OCI-LY7 (cell line): ENCODE results near the gene COBL. TPM values are rescaled to one million over a fixed set of nuclear protein-coding genes. Genes with fewer than 3 reads are reported as not detected.

Source experiments
- BruUV-seq: library from RNA; stranded (reverse); fragments of 400-500 nt; replicated peaks from 2 replicates; lab custom pipeline; 2021; lab: Mats Ljungman, UMichigan
- CTCF ChIA-PET: fragments of 300-600 bp; sonication (Branson Sonifier 250); formaldehyde crosslinking; loops from one replicate; lab custom pipeline; 2022; ENCODE audit warnings: antibody characterized with exemption; ENCODE audit not compliant: unreplicated experiment; lab: Charles Lee
- POLR2A ChIA-PET: fragments of 300-600 bp; sonication (Branson Sonifier 250); formaldehyde crosslinking; loops from one replicate; lab custom pipeline; 2022; ENCODE audit warnings: antibody characterized with exemption; lab: Charles Lee
- DNase-seq: peaks from one replicate; pipeline ENCODE4 v3.0.0-alpha.2; 2015; ENCODE audit warnings: low spot score
- H2AFZ ChIP-seq: fragments of 200-600 bp; sonication (generic), shearing (Covaris generic); 2 replicates; pipeline ENCODE4 v1.6.1; 2014; ENCODE audit warnings: mild to moderate bottlenecking, antibody characterized with exemption, low read length, moderate library complexity
- H3K27ac ChIP-seq: fragments of 200-600 bp; sonication (generic); 2 replicates; pipeline ENCODE4 v1.5.1; 2014; ENCODE audit warnings: mixed run types, low read depth, mild to moderate bottlenecking, moderate library complexity, low read length, inconsistent platforms; ENCODE audit not compliant: poor library complexity, severe bottlenecking
- H3K36me3 ChIP-seq: fragments of 200-600 bp; sonication (generic); 2 replicates; pipeline ENCODE4 v1.6.1; 2014; ENCODE audit warnings: mild to moderate bottlenecking, antibody characterized with exemption, low read length, moderate library complexity, mixed read lengths; ENCODE audit not compliant: insufficient read depth
- H3K4me1 ChIP-seq: fragments of 200-600 bp; sonication (generic); 2 replicates; pipeline ENCODE4 v1.5.1; 2014; ENCODE audit warnings: mild to moderate bottlenecking, low read length; ENCODE audit not compliant: insufficient read depth, poor library complexity, severe bottlenecking
- H3K4me2 ChIP-seq: fragments of 200-600 bp; sonication (generic); 2 replicates; pipeline ENCODE4 v1.6.1; 2014; ENCODE audit warnings: mild to moderate bottlenecking, low read length
- H3K4me3 ChIP-seq: fragments of 200-600 bp; sonication (generic); 2 replicates; pipeline ENCODE4 v1.5.1; 2014; ENCODE audit warnings: mild to moderate bottlenecking, low read depth, low read length; ENCODE audit not compliant: poor library complexity, severe bottlenecking
- H3K79me2 ChIP-seq: fragments of 200-600 bp; sonication (generic); 2 replicates; pipeline ENCODE4 v1.6.1; 2016; ENCODE audit warnings: low read depth, mild to moderate bottlenecking, low read length, moderate library complexity, mixed read lengths; ENCODE audit not compliant: insufficient read depth
- H3K9me2 ChIP-seq: fragments of 200-600 bp; sonication (generic); 2 replicates; pipeline ENCODE4 v1.6.1; 2016; ENCODE audit warnings: mild to moderate bottlenecking, low read length, mixed read lengths; ENCODE audit not compliant: insufficient read depth
- H3K9me3 ChIP-seq: fragments of 200-600 bp; sonication (generic); 2 replicates; pipeline ENCODE4 v1.6.1; 2014; ENCODE audit warnings: mild to moderate bottlenecking, mixed run types, low read length, mixed read lengths
- H4K20me1 ChIP-seq: fragments of 200-600 bp; sonication (generic); 2 replicates; pipeline ENCODE4 v1.6.1; 2014; ENCODE audit warnings: mild to moderate bottlenecking, antibody characterized with exemption, low read length, moderate library complexity, mixed read lengths; ENCODE audit not compliant: insufficient read depth
- EZH2phosphoT487 ChIP-seq: fragments of 200-600 bp; sonication (generic); IDR thresholded peaks from 2 replicates; pipeline ENCODE4 v1.6.1; 2018; ENCODE audit warnings: low read depth, borderline replicate concordance, mild to moderate bottlenecking, mixed run types, antibody characterized with exemption, low read length, moderate library complexity, mixed read lengths
- intact Hi-C: fragments of 100-400 bp; cut with micrococcal nuclease; formaldehyde crosslinking; loops from one replicate; pipeline ENCODE4 v1.10.0; 2022; ENCODE audit not compliant: unreplicated experiment
- total RNA-seq, 2 experiments: library from RNA; depleted of rRNA in 1 of 2; stranded (reverse); fragments of >200 nt in 1 of 2; shearing (Covaris generic) in 1 of 2; gene quantifications; 2 replicates each; pipeline ENCODE4 v1.2.3, GENCODE V29; 2014 to 2022
- TF ChIP-seq, protein P1 (sequence below): fragments of 200-600 bp; sonication (generic); conservative IDR thresholded peaks from 2 replicates; pipeline ENCODE4 v1.5.1; 2014; ENCODE audit warnings: mild to moderate bottlenecking, antibody characterized with exemption, low read length, moderate library complexity, mixed read lengths

Gene COBL
- total RNA-seq, 2 experiments from 2014 or later = not detected

GRCh38 chr7:51066405-51066882 is 250.2 kb downstream of the COBL start:
- intact Hi-C loops = no loop called here
- BruUV-seq = no TSS peak
- H3K9me2 ChIP-seq = no peaks in the 10 kb centered on the region
- H3K27ac ChIP-seq = no peak overlapping the region
- no peak for DNase-seq
- H3K79me2 ChIP-seq = no peaks in the 10 kb centered on the region
- H3K36me3 ChIP-seq = no peaks in the 10 kb centered on the region
- no peak overlapping the region for H3K4me3 ChIP-seq
- H4K20me1 ChIP-seq = no peaks in the 10 kb centered on the region
- H3K4me2 ChIP-seq = no peak overlapping the region
- no peak overlapping the region for H2AFZ ChIP-seq
- TF ChIP-seq, protein P1, sequence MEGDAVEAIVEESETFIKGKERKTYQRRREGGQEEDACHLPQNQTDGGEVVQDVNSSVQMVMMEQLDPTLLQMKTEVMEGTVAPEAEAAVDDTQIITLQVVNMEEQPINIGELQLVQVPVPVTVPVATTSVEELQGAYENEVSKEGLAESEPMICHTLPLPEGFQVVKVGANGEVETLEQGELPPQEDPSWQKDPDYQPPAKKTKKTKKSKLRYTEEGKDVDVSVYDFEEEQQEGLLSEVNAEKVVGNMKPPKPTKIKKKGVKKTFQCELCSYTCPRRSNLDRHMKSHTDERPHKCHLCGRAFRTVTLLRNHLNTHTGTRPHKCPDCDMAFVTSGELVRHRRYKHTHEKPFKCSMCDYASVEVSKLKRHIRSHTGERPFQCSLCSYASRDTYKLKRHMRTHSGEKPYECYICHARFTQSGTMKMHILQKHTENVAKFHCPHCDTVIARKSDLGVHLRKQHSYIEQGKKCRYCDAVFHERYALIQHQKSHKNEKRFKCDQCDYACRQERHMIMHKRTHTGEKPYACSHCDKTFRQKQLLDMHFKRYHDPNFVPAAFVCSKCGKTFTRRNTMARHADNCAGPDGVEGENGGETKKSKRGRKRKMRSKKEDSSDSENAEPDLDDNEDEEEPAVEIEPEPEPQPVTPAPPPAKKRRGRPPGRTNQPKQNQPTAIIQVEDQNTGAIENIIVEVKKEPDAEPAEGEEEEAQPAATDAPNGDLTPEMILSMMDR = no peak
- TF ChIP-seq EZH2phosphoT487 = no peak
- ChIA-PET CTCF (no interaction called here), POLR2A (no interaction called here)
- H3K9me3 ChIP-seq = no peaks in the 10 kb centered on the region
- H3K4me1 ChIP-seq = no peaks in the 10 kb centered on the region

- H3K4me3 ChIP-seq = no peak overlapping the region
- POLR2A ChIA-PET = no interaction called here
- no peak for TF ChIP-seq EZH2phosphoT487
- TF ChIP-seq, protein P1 = no peak
- no peaks in the 10 kb centered on the region for H3K9me3 ChIP-seq
- DNase-seq = no peak
- H3K4me1 ChIP-seq = no peaks in the 10 kb centered on the region
- H3K9me2 ChIP-seq = no peaks in the 10 kb centered on the region
- BruUV-seq = no TSS peak
- no peak overlapping the region for H3K4me2 ChIP-seq
- H3K36me3 ChIP-seq = no peaks in the 10 kb centered on the region
- H2AFZ ChIP-seq = no peak overlapping the region
- intact Hi-C loops = no loop called here
- H3K79me2 ChIP-seq = no peaks in the 10 kb centered on the region
- CTCF ChIA-PET = no interaction called here
- H3K27ac ChIP-seq = no peak overlapping the region
- no peaks in the 10 kb centered on the region for H4K20me1 ChIP-seq
Measured at GRCh38 chr7:51065766-51066165, 250.8 kb downstream of the COBL start.

DNA sequence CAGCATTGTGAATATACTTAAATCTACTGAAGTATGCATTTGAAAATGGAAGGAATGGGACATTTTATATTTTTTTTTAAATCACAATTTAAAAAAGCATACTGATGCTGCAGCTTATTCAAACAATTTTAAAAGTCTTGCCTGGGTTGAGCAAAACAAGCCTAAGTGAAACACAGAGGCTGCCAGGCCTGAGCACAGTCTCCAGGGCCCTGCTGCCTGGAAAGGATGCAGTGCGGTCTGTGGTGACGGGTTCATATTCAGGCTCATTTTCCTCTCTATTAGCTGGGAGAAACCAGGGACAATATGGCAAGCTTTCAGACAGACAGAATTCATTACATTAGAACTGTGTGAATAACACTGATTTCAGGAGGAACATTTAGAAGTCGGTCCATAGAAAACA is 251.9 kb downstream of the COBL start:
- intact Hi-C loops = no loop called here
- DNase-seq = no peak
- no peak for TF ChIP-seq EZH2phosphoT487
- TF ChIP-seq, protein P1 = no peak
- H3K36me3 ChIP-seq = no peaks in the 10 kb centered on the region
- CTCF ChIA-PET = no interaction called here
- no peaks in the 10 kb centered on the region for H3K4me1 ChIP-seq
- H3K4me3 ChIP-seq = no peak overlapping the region
- no peak overlapping the region for H2AFZ ChIP-seq
- H4K20me1 ChIP-seq = no peaks in the 10 kb centered on the region
- no peak overlapping the region for H3K4me2 ChIP-seq
- POLR2A ChIA-PET = interaction anchor here (0.6 kb wide), 1 partner anchor 1006 kb away, joined by 3 read pairs; no protein-coding TSS in a partner anchor
- no peaks in the 10 kb centered on the region for H3K79me2 ChIP-seq
- BruUV-seq = no TSS peak
- no peaks in the 10 kb centered on the region for H3K9me3 ChIP-seq
- no peak overlapping the region for H3K27ac ChIP-seq
- no peaks in the 10 kb centered on the region for H3K9me2 ChIP-seq
